HEK293 (cell line): Measurements from ENCODE around the gene B4GALNT4.

ENCODE experiments used
- ZEB2 ChIP-seq: fragments of 450-650 bp; formaldehyde crosslinking; IDR thresholded peaks from 2 replicates; pipeline ENCODE4 v1.5.1; 2016; ENCODE audit warnings: missing biosample characterization, missing genetic modification characterization
- ZNF155 ChIP-seq: fragments of 450-650 bp; formaldehyde crosslinking; IDR thresholded peaks from 2 replicates; pipeline ENCODE4 v1.5.1; 2016; ENCODE audit warnings: missing biosample characterization, missing genetic modification characterization

DNA sequence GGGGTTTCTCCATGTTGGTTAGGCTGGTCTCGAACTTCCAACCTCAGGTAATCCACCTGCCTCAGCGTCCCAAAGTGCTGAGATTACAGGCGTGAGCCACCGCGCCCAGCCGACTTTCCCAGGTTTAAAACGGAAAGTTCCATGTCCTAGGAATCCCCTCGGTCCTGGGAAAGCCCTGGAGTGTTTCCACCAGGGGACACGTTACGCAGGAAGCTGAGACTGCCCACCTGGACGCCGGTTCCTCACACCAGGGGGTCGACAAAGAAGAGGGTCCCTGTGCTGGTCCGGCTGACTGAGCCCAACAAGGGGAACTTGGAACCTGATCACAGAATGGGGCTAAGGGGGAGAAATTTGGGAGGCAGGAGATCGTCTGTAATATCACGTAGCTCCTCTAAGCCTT, 3.5 kb upstream of the B4GALNT4 start:
- TF ChIP-seq ZEB2 (tag by site-specific recombination) (no peak), ZNF155 (tag by site-specific recombination) (no peak)
